Astrocyte of the cerebellum (primary cell): ENCODE measurements around the gene SOSTDC1.

Source experiments
- DNase-seq: peaks from one replicate; pipeline ENCODE4 v3.0.0-alpha.2; 2011; ENCODE audit warnings: low read depth
- H3K4me3 ChIP-seq: 2 replicates; pipeline ENCODE4 v1.5.1; 2011; ENCODE audit warnings: mild to moderate bottlenecking, low read depth, low read length, moderate library complexity
- in situ Hi-C: cut with HindIII; loops from 2 replicates; pipeline ENCODE4 v1.10.0; 2017; ENCODE audit warnings: low sequenced_read_pairs
- TF ChIP-seq, protein P1 (sequence below): IDR thresholded peaks from 2 replicates; pipeline ENCODE4 v1.5.1; 2012; ENCODE audit warnings: low read length, low read depth, moderate library complexity, mild to moderate bottlenecking; ENCODE audit errors: missing control alignments

Gene SOSTDC1

DNA sequence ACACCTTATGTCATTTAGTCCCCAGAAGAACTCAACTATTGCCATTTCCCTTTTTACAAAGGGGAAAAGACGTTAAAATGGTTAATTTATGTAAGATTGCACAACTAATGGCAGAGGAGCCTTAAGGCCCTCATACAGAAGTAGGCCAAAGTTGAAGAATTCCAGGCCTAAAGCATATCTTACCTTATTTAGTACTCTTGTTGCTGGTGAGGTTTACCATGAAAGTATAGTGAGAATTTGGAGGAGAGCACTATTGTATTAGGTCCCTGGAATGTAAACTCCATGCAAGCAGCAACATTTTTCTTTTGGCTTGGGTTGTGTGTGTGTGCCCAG lies 43.5 kb downstream of the SOSTDC1 start:
- DNase-seq, result no peak
- in situ Hi-C loops, result loop anchor here (25.0 kb wide), 1 partner anchor 140 kb away; no protein-coding TSS in a partner anchor
- TF ChIP-seq, protein P1, sequence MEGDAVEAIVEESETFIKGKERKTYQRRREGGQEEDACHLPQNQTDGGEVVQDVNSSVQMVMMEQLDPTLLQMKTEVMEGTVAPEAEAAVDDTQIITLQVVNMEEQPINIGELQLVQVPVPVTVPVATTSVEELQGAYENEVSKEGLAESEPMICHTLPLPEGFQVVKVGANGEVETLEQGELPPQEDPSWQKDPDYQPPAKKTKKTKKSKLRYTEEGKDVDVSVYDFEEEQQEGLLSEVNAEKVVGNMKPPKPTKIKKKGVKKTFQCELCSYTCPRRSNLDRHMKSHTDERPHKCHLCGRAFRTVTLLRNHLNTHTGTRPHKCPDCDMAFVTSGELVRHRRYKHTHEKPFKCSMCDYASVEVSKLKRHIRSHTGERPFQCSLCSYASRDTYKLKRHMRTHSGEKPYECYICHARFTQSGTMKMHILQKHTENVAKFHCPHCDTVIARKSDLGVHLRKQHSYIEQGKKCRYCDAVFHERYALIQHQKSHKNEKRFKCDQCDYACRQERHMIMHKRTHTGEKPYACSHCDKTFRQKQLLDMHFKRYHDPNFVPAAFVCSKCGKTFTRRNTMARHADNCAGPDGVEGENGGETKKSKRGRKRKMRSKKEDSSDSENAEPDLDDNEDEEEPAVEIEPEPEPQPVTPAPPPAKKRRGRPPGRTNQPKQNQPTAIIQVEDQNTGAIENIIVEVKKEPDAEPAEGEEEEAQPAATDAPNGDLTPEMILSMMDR, result no peak
- no peak overlapping the region for H3K4me3 ChIP-seq

DNA sequence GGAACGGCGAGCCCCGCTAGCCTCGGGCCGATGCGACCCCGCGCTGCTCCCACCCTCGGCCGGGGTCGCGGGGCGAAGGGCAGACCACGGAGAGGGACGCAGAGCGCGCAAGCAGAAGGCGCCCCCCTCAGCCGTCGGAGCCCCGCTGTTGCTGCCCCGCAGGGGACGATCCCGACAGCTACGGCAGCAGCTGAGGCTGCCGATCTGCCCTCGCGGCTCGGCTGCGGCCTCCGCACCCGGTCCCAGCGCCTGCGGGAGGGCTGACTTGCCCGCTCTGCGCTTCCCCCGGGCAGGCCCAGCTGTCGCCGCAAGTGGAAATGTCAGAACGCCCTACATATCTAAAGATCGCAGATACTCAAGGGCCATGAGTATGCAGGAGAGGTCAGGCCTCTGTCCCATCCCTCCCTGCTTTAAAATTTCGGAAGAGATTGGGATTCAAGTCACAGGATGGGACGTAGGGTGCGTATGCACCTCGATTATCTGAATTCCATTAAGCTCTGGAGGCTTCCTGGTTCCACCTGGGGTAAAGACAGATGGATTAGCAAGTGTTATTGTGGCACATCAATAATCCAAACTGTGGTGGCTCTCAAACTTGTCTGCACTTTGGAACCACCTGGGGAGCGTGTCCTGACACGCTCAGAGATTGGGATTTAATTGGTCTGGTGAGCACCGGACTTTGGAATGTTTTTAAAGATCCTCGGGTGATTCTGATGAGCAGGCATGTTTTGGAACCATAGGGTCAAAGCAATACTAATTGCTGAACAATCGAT lies 44.0 kb downstream of the SOSTDC1 start, which contains the start of gene CRPPA:
TSS of gene CRPPA (minus strand) at position 206 of the 770 bp plus-strand sequence. CDS start 216 bp downstream, outside the sequence.
- TF ChIP-seq, protein P1, result no peak
- in situ Hi-C loops, result loop anchor here (25.0 kb wide), 1 partner anchor 141 kb away; no protein-coding TSS in a partner anchor
- peak within 1 kb of the TSS; percentile 39 for H3K4me3 ChIP-seq
- DNase-seq, result no peak

DNA sequence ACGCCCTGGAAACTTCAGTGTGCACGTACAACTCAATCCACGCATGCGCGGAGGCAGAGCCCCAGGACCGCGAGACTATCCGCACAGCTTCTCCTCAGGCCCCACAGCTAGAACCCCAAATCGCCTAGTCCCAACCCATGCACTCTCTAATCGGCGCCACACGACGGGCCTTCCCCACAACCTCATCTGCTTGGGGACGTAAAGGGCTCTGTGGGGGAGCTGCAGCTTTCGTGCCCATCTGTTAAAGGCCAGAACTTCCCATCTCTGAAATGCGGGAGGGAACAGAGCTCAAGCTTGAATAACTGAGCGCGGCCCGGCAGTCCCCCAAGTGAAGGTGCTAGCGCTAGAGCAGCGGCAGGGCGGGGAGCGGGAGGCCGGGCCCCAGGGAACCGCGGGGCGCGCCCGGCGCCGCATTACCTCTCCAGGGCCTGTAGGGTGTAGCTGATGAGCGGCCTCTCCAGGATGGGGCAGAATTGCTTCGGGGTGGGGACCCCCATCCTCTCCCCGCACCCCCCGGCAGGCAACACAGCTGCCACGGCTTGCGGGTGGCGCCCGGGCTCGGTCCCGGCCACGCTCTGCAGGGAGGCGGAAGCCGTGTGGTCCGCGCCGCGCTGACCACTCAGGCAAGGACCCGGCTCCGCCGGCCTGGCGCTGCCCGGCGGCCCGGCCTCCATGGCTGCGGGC lies 44.7 kb downstream of the SOSTDC1 start:
- in situ Hi-C loops, result loop anchor here (25.0 kb wide), 1 partner anchor 142 kb away; no protein-coding TSS in a partner anchor
- TF ChIP-seq, protein P1, result peak; percentile 29
- no peak for DNase-seq
- H3K4me3 ChIP-seq, result peak overlapping the region; percentile 39

DNA sequence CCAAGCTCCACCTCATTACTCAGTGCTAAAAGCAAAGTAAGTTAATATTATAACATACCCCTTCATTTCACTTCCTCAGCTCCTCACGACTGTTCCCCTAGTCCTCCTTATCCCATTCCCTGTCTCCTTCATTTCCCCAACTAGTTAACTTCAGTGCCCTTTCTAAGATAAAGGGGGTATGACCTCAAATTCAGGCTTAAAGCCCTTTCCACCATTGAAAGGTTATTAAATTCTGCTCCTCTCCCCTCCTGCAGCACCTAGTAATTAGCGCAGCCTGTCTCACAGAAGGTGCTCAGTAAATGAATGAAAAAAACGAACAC lies 45.2 kb downstream of the SOSTDC1 start:
- in situ Hi-C loops, result loop anchor here (25.0 kb wide), 1 partner anchor 142 kb away; no protein-coding TSS in a partner anchor
- peak overlapping the region; percentile 39 for H3K4me3 ChIP-seq
- DNase-seq, result no peak
- TF ChIP-seq, protein P1, result no peak

DNA sequence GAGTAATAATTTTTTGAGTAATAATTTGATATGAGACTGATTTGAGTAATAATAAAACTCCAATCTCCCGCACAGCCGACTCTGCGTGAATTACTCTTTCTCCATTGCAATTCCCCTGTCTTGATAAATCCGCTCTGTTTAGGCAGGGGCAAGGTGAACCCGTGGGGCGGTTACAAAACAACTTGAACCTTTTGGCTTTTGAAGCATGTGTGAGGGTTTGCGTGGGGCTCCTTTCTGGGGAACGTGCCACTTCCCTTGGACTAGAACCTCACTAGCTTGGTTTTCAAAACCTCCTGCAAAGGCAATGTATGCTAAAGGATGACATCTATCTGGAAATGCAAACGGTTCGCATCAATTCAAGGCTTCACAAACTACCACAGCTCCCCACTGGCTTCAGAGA lies 45.7 kb downstream of the SOSTDC1 start:
- DNase-seq, result no peak
- in situ Hi-C loops, result loop anchor here (25.0 kb wide), 1 partner anchor 142 kb away; no protein-coding TSS in a partner anchor
- H3K4me3 ChIP-seq, result no peak overlapping the region
- TF ChIP-seq, protein P1, result no peak

DNA sequence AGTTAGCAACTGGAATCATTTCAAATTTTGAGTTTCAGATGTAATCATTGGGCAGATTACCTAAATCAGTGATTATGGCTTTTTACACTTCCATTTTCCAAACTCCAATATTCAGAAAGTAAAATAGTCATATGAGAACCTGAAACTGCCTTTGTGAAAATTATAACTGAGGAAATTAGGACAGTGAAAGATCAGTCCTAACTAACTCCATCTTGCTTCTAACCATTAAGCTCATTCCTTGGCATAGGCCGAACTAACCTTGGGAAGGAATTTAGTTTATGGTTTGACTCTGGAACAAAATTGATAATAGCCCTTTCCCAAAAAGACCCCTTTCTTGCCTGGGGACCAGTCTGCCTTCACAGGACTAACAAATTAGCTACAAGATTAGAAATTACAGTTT lies 46.4 kb downstream of the SOSTDC1 start:
- in situ Hi-C loops, result loop anchor here (25.0 kb wide), 1 partner anchor 143 kb away; no protein-coding TSS in a partner anchor
- DNase-seq, result no peak
- H3K4me3 ChIP-seq, result no peak overlapping the region
- TF ChIP-seq, protein P1, result no peak
